K562 (cell line): Measurements from ENCODE around the gene YTHDF1. TPM values are rescaled to one million over a fixed set of nuclear protein-coding genes. Genes with fewer than 3 reads are reported as not detected.

Experiments
- ATAC-seq: fragments of 200-7000 bp; cut with Tn5 transposase; 3 replicates; pipeline ENCODE4 v1.9.1; 2020; ENCODE audit warnings: moderate library complexity
- BruUV-seq: library from RNA; stranded (reverse); fragments of 400-500 nt; replicated peaks from 2 replicates; lab custom pipeline; 2021; lab: Mats Ljungman, UMichigan
- CTCF ChIA-PET: fragments of 300-600 bp; formaldehyde crosslinking; extraction: SDS; loops from one replicate; lab custom pipeline; 2021; ENCODE audit warnings: low intra/inter-chr PET ratio; lab: Yijun Ruan, JAX
- POLR2A ChIA-PET: fragments of 300-600, 350-650 bp; sonication (Branson Sonifier 250); formaldehyde crosslinking; extraction: SDS; loops from one replicate; lab custom pipeline; 2021; ENCODE audit warnings: antibody characterized with exemption, inconsistent platforms; lab: Yijun Ruan, JAX
- DNase-seq, 4 experiments: peaks; one replicate each; pipeline versions ENCODE4 v3.0.0 to v3.0.0-alpha.2; 2011 to 2018; ENCODE audit warnings: low spot score in 3 of 4, mixed read lengths in 3 of 4; ENCODE audit errors: extremely low read depth in 1 of 4
- FAIRE-seq: peaks from 2 replicates; lab custom pipeline; 2011; peaks lifted over from hg19 to GRCh38; lab: Jason Lieb, UNC
- H2AFZ ChIP-seq: 2 replicates; pipeline ENCODE4 v1.6.0; 2011; ENCODE audit warnings: low read depth, low read length, control low read depth, inconsistent platforms
- H3K27ac ChIP-seq: fragments of 200-600 bp; 3 replicates; pipeline ENCODE4 v1.8.0; 2011; ENCODE audit warnings: low read depth, mild to moderate bottlenecking, control low read depth, inconsistent platforms, low read length, moderate library complexity, mixed read lengths; ENCODE audit errors: extremely low read depth
- H3K27me3 ChIP-seq, 2 experiments: fragments of 300-600 bp in 1 of 2; 2 replicates in 1 of 2; 3 replicates in 1 of 2; pipeline versions ENCODE4 v1.6.0 to v1.8.0; 2011; ENCODE audit warnings: inconsistent platforms in 2 of 2, low read length in 2 of 2, mild to moderate bottlenecking in 1 of 2, mixed read lengths in 1 of 2, moderate library complexity in 1 of 2; ENCODE audit not compliant: control insufficient read depth in 2 of 2, insufficient read depth in 2 of 2
- H3K36me3 ChIP-seq: fragments of 300-600 bp; 3 replicates; pipeline ENCODE4 v1.8.0; 2011; ENCODE audit warnings: mild to moderate bottlenecking, low read length, inconsistent platforms; ENCODE audit not compliant: control insufficient read depth, insufficient read depth
- H3K4me1 ChIP-seq, 2 experiments: fragments of 200-600 bp in 1 of 2; replicated peaks in 1 of 2; 2 replicates in 1 of 2; 3 replicates in 1 of 2; pipeline versions ENCODE4 v1.5.1 to v1.8.0; 2011; ENCODE audit warnings: inconsistent platforms in 2 of 2, low read length in 2 of 2, mild to moderate bottlenecking in 1 of 2, mixed read lengths in 1 of 2, moderate library complexity in 1 of 2; ENCODE audit not compliant: control insufficient read depth in 2 of 2, insufficient read depth in 2 of 2
- H3K4me2 ChIP-seq: 2 replicates; pipeline ENCODE4 v1.6.1; 2011; ENCODE audit warnings: low read length, control low read depth, inconsistent platforms, mixed read lengths; ENCODE audit not compliant: insufficient read depth
- H3K4me3 ChIP-seq: fragments of 200-600 bp; sonication (generic), shearing (Covaris generic); 2 replicates; pipeline ENCODE4 v1.5.1; 2016; ENCODE audit warnings: control low read depth, inconsistent platforms
- H3K79me2 ChIP-seq: fragments of 200-600 bp; 3 replicates; pipeline ENCODE4 v1.8.0; 2011; ENCODE audit warnings: low read length, inconsistent platforms; ENCODE audit not compliant: control insufficient read depth, insufficient read depth
- H3K9ac ChIP-seq, 2 experiments: 2 replicates each; pipeline versions ENCODE4 v1.6.0 to v1.6.1; 2011; ENCODE audit warnings: low read depth in 2 of 2, low read length in 2 of 2, control low read depth in 1 of 2, inconsistent platforms in 1 of 2, mild to moderate bottlenecking in 1 of 2, mixed read lengths in 1 of 2; ENCODE audit not compliant: insufficient read depth in 1 of 2
- H3K9me1 ChIP-seq: one replicate; pipeline ENCODE4 v1.6.0; 2011; ENCODE audit warnings: inconsistent platforms, mild to moderate bottlenecking, low read length, moderate library complexity; ENCODE audit not compliant: control insufficient read depth, insufficient read depth
- H3K9me3 ChIP-seq: replicated peaks from 2 replicates; pipeline ENCODE4 v1.5.1; 2011; ENCODE audit warnings: low read depth, low read length, inconsistent platforms; ENCODE audit not compliant: control insufficient read depth, insufficient read depth
- H4K20me1 ChIP-seq: replicated peaks from 2 replicates; pipeline ENCODE4 v1.6.1; 2011; ENCODE audit warnings: low read length, inconsistent platforms, mixed read lengths; ENCODE audit not compliant: control insufficient read depth, insufficient read depth
- ELF1 ChIP-seq: fragments of 200-800 bp; sonication (Bioruptor generic); IDR thresholded peaks from 2 replicates; pipeline ENCODE4 v1.6.1; 2016; ENCODE audit warnings: missing genetic modification characterization, missing compliant biosample characterization
- EWSR1 ChIP-seq: fragments of 450-650 bp; IDR thresholded peaks from 2 replicates; pipeline ENCODE4 v1.6.1; 2018; ENCODE audit warnings: borderline replicate concordance, mild to moderate bottlenecking, low read depth, moderate library complexity; ENCODE audit not compliant: partially characterized antibody
- HCFC1 ChIP-seq: IDR thresholded peaks from 2 replicates; pipeline ENCODE4 v1.6.1; 2012; ENCODE audit warnings: low read depth, low read length, improper control_type of control experiment
- HSF4 ChIP-seq: fragments of 250-450 bp; sonication (Bioruptor Pico); IDR thresholded peaks from 2 replicates; pipeline ENCODE4 v2.1.2; 2022; ENCODE audit warnings: mild to moderate bottlenecking, moderate library complexity, borderline replicate concordance
- MAFF ChIP-seq: IDR thresholded peaks from 2 replicates; pipeline ENCODE4 v1.6.1; 2012; ENCODE audit warnings: low read length, improper control_type of control experiment
- NELFE ChIP-seq: IDR thresholded peaks from 2 replicates; pipeline ENCODE4 v1.6.1; 2011; ENCODE audit warnings: mild to moderate bottlenecking; ENCODE audit not compliant: insufficient read depth, insufficient read length
- PHTF2 ChIP-seq: fragments of 250-450 bp; sonication (Bioruptor Pico); IDR thresholded peaks from 2 replicates; pipeline ENCODE4 v1.5.0; 2021; ENCODE audit warnings: mild to moderate bottlenecking
- ZBED1 ChIP-seq: IDR thresholded peaks from 2 replicates; pipeline ENCODE4 v1.6.1; 2014
- ZNF184 ChIP-seq: sonication (generic); formaldehyde crosslinking; IDR thresholded peaks from 2 replicates; pipeline ENCODE4 v1.5.0; 2020; ENCODE audit warnings: missing genetic modification reagents
- ZNF347 ChIP-seq: fragments of 450-650 bp; formaldehyde crosslinking; IDR thresholded peaks from 2 replicates; pipeline ENCODE4 v1.4.0; 2020; ENCODE audit warnings: low read depth, mild to moderate bottlenecking, moderate library complexity
- ZNF785 ChIP-seq: fragments of 250-450 bp; sonication (Bioruptor Pico); IDR thresholded peaks from 2 replicates; pipeline ENCODE4 v1.4.0; 2020; ENCODE audit warnings: mild to moderate bottlenecking
- WGBS: fragments of 100-300 bp; shearing (Covaris generic); methylation state at CpG from one replicate; pipeline ENCODE4 v1.1.6; 2016; ENCODE audit warnings: low coverage, mixed read lengths; ENCODE audit not compliant: insufficient coverage; ENCODE audit errors: missing lambda C conversion rate; 5-methylcytosine and 5-hydroxymethylcytosine counted together
- in situ Hi-C: fragments of 300-500 bp; cut with MboI; formaldehyde crosslinking; loops from 4 replicates; pipeline ENCODE4 v1.15.0; 2018; ENCODE audit warnings: inconsistent platforms, mixed read lengths
- intact Hi-C: fragments of 100-400 bp; cut with micrococcal nuclease; formaldehyde crosslinking; loops from 2 replicates; pipeline ENCODE4 v1.14.2; 2022
- polyA plus RNA-seq, 8 experiments: library from polyadenylated mRNA; depleted of rRNA in 4 of 8; stranded (reverse) in 5 of 8; unstranded in 3 of 8; fragments of >200 nt; fragmentation: Nextera tagmentation in 2 of 8; fragmentation: Illumina TruSeq in 1 of 8; extraction: Ambion mirVana in 2 of 8; extraction: Trizol in 1 of 8; gene quantifications; 2 replicates each; pipeline versions ENCODE4 v1.2.1 to v1.2.3, GENCODE V29; 2011 to 2014; ENCODE audit warnings: inconsistent platforms in 1 of 8, missing spikeins in 1 of 8
- total RNA-seq, 7 experiments: library from RNA; depleted of rRNA in 6 of 7; stranded (reverse); fragments of >200 nt in 6 of 7; fragmentation: Illumina TruSeq in 2 of 7; extraction: Trizol in 2 of 7; gene quantifications; 2 replicates each; pipeline versions ENCODE4 v1.2.1 to v1.2.3, GENCODE V29; 2011 to 2021; ENCODE audit warnings: low replicate concordance in 1 of 7
- TF ChIP-seq, protein P1 (sequence below): fragments of 450-650 bp; IDR thresholded peaks from 2 replicates; pipeline ENCODE4 v1.6.1; 2016; ENCODE audit warnings: antibody characterized with exemption
- TF ChIP-seq, protein P2 (sequence below), 2 experiments: fragments of 200-800 bp in 1 of 2; sonication (Bioruptor generic) in 1 of 2; sonication (generic) in 1 of 2; formaldehyde crosslinking in 1 of 2; IDR thresholded peaks in 1 of 2; conservative IDR thresholded peaks in 1 of 2; 2 replicates each; pipeline versions ENCODE4 v1.5.0 to v1.6.1; 2016 to 2020; ENCODE audit warnings: missing compliant biosample characterization in 1 of 2, missing genetic modification characterization in 1 of 2, missing genetic modification reagents in 1 of 2
- TF ChIP-seq, protein P3 (sequence below): fragments of 250-450 bp; sonication (Bioruptor Pico); IDR thresholded peaks from 2 replicates; pipeline ENCODE4 v1.8.0; 2021; ENCODE audit warnings: mild to moderate bottlenecking, moderate library complexity
- TF ChIP-seq, protein P4 (sequence below), 2 experiments: fragments of 450-650 bp in 1 of 2; sonication (generic) in 1 of 2; formaldehyde crosslinking; conservative IDR thresholded peaks; 2 replicates each; pipeline versions ENCODE4 v1.4.0 to v1.8.1; 2020 to 2022; ENCODE audit warnings: mild to moderate bottlenecking in 1 of 2, missing genetic modification reagents in 1 of 2
- TF ChIP-seq, protein P5 (sequence below): sonication (generic); formaldehyde crosslinking; IDR thresholded peaks from 2 replicates; pipeline ENCODE4 v1.9.0; 2022; ENCODE audit warnings: mild to moderate bottlenecking, missing genetic modification reagents

Gene YTHDF1
- total and polyA plus RNA-seq, 9 of the 15 experiments (the other 6 are each of a cell fraction or from before 2014, with no cell fraction given): 10.1 to 42.4 (median 27.8) TPM

DNA sequence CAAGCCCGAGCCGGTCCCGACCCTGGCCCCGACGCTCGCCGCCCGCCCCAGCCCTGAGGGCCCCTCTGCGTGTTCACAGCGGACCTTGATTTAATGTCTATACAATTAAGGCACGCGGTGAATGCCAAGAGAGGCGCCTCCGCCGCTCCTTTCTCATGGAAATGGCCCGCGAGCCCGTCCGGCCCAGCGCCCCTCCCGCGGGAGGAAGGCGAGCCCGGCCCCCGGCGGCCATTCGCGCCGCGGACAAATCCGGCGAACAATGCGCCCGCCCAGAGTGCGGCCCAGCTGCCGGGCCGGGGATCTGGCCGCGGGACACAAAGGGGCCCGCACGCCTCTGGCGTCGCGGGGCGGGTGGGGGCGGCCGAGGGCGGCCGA, 37.5 kb downstream of the YTHDF1 start:
- Histone ChIP-seq H3K9me1 (no peaks in the 10 kb centered on the region), H3K36me3 (no peaks in the 10 kb centered on the region), H3K27ac (no peak overlapping the region), H3K4me2 (no peak overlapping the region), H2AFZ (no peak overlapping the region), H3K79me2 (no peaks in the 10 kb centered on the region), H3K4me3 (no peak overlapping the region), H3K27me3 (peaks cover 2 to 28% of the 10 kb centered on the region in 2 experiments; a peak in 2 of 5 replicates), H3K9me3 (no peaks in the 10 kb centered on the region), H3K4me1 (peaks cover 0 to 46% of the 10 kb centered on the region in 2 experiments; a peak in 2 of 5 replicates), H3K9ac (no peak overlapping the region), H4K20me1 (peaks cover 9% of the 10 kb centered on the region; the same call in 1 of the 2 replicates)
- DNase-seq: no peak
- ChIA-PET CTCF (no interaction called here), POLR2A (no interaction called here)
- FAIRE-seq: no peak
- no TSS peak for BruUV-seq
- intact Hi-C loops: no loop called here
- no peak for ATAC-seq
- in situ Hi-C loops: no loop called here
- WGBS: 86% methylated on average over 18 of the region's 49 CpGs
- TF ChIP-seq, protein P1, sequence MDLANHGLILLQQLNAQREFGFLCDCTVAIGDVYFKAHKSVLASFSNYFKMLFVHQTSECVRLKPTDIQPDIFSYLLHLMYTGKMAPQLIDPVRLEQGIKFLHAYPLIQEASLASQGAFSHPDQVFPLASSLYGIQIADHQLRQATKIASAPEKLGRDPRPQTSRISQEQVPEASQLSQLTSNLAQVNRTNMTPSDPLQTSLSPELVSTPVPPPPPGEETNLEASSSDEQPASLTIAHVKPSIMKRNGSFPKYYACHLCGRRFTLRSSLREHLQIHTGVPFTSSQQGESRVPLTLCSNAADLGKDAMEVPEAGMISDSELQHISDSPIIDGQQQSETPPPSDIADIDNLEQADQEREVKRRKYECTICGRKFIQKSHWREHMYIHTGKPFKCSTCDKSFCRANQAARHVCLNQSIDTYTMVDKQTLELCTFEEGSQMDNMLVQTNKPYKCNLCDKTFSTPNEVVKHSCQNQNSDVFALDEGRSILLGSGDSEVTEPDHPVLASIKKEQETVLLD: no peak
- TF ChIP-seq ZNF347 (CRISPR knock-in tag) (no peak), ZNF184 (CRISPR knock-in tag) (no peak), NELFE (no peak), ZBED1 (no peak), ZNF785 (CRISPR knock-in tag) (no peak), HCFC1 (no peak), ELF1 (tag) (no peak), HSF4 (CRISPR knock-in tag) (no peak), MAFF (no peak), EWSR1 (no peak), PHTF2 (CRISPR knock-in tag) (no peak)
- TF ChIP-seq, protein P2, sequence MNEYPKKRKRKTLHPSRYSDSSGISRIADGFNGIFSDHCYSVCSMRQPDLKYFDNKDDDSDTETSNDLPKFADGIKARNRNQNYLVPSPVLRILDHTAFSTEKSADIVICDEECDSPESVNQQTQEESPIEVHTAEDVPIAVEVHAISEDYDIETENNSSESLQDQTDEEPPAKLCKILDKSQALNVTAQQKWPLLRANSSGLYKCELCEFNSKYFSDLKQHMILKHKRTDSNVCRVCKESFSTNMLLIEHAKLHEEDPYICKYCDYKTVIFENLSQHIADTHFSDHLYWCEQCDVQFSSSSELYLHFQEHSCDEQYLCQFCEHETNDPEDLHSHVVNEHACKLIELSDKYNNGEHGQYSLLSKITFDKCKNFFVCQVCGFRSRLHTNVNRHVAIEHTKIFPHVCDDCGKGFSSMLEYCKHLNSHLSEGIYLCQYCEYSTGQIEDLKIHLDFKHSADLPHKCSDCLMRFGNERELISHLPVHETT (CRISPR knock-in tag; conservative IDR thresholded peaks at IDR 0.05 in 1 of 2, IDR thresholded peaks at IDR 0.05 in 1 of 2): no peak
- TF ChIP-seq, protein P3, sequence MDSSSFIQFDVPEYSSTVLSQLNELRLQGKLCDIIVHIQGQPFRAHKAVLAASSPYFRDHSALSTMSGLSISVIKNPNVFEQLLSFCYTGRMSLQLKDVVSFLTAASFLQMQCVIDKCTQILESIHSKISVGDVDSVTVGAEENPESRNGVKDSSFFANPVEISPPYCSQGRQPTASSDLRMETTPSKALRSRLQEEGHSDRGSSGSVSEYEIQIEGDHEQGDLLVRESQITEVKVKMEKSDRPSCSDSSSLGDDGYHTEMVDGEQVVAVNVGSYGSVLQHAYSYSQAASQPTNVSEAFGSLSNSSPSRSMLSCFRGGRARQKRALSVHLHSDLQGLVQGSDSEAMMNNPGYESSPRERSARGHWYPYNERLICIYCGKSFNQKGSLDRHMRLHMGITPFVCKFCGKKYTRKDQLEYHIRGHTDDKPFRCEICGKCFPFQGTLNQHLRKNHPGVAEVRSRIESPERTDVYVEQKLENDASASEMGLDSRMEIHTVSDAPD (CRISPR knock-in tag): no peak
- TF ChIP-seq, protein P4, sequence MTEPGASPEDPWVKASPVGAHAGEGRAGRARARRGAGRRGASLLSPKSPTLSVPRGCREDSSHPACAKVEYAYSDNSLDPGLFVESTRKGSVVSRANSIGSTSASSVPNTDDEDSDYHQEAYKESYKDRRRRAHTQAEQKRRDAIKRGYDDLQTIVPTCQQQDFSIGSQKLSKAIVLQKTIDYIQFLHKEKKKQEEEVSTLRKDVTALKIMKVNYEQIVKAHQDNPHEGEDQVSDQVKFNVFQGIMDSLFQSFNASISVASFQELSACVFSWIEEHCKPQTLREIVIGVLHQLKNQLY (CRISPR knock-in tag; conservative IDR thresholded peaks at IDR 0.05): no peak
- TF ChIP-seq, protein P5, sequence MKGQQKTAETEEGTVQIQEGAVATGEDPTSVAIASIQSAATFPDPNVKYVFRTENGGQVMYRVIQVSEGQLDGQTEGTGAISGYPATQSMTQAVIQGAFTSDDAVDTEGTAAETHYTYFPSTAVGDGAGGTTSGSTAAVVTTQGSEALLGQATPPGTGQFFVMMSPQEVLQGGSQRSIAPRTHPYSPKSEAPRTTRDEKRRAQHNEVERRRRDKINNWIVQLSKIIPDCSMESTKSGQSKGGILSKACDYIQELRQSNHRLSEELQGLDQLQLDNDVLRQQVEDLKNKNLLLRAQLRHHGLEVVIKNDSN: no peak
